Heart left ventricle (tissue), 16 donors: ENCODE results near the gene IBTK. TPM values are rescaled to one million over a fixed set of nuclear protein-coding genes. Genes with fewer than 3 reads are reported as not detected.

ENCODE experiments used
- ATAC-seq, 4 donors: fragments of 200-7000 bp; cut with Tn5 transposase; one replicate each; pipeline ENCODE4 v1.9.1; 2020 to 2022; ENCODE audit warnings: moderate library complexity in 4 of 4, mild to moderate bottlenecking in 3 of 4, moderate number of reproducible peaks in 1 of 4
- DNase-seq, 5 donors: peaks; one replicate each; pipeline ENCODE4 v3.0.0-alpha.2; 2020
- H3K27ac ChIP-seq, 12 donors: fragments of 200-600 bp; sonication (generic) in 4 of 12; one replicate each; pipeline versions ENCODE4 v1.5.0 to v1.8.0; 2016 to 2022; ENCODE audit warnings: mild to moderate bottlenecking in 2 of 12
- H3K27me3 ChIP-seq, 9 donors: fragments of 200-600 bp; sonication (generic) in 2 of 9; one replicate each; pipeline versions ENCODE4 v1.5.1 to v1.8.0; 2016 to 2022; ENCODE audit warnings: mild to moderate bottlenecking in 3 of 9
- H3K36me3 ChIP-seq, 9 donors: fragments of 200-600 bp; sonication (generic) in 2 of 9; one replicate each; pipeline versions ENCODE4 v1.5.0 to v1.8.0; 2018 to 2022; ENCODE audit warnings: mild to moderate bottlenecking in 2 of 9
- H3K4me1 ChIP-seq, 12 donors: fragments of 200-600 bp; sonication (generic) in 4 of 12; one replicate each; pipeline versions ENCODE4 v1.5.0 to v1.8.0; 2016 to 2022; ENCODE audit warnings: mild to moderate bottlenecking in 3 of 12
- H3K4me3 ChIP-seq, 12 donors: fragments of 200-600 bp; sonication (generic) in 4 of 12; one replicate each; pipeline versions ENCODE4 v1.5.0 to v1.8.0; 2017 to 2022; ENCODE audit warnings: mild to moderate bottlenecking in 9 of 12, moderate library complexity in 4 of 12
- H3K9me3 ChIP-seq, 12 donors: fragments of 200-600 bp; sonication (generic) in 4 of 12; one replicate each; pipeline versions ENCODE4 v1.5.0 to v1.8.0; 2016 to 2022; ENCODE audit warnings: mild to moderate bottlenecking in 1 of 12
- CTCF ChIP-seq, 12 donors: fragments of 200-600 bp; sonication (generic) in 4 of 12; IDR thresholded peaks; one replicate each; pipeline versions ENCODE4 v1.5.0 to v1.8.0; 2018 to 2022; ENCODE audit warnings: antibody characterized with exemption in 12 of 12, mild to moderate bottlenecking in 5 of 12
- POLR2A ChIP-seq, 2 donors: fragments of 450-650 bp; IDR thresholded peaks; one replicate each; pipeline ENCODE4 v1.6.1; 2017; ENCODE audit warnings: antibody characterized with exemption in 2 of 2, mild to moderate bottlenecking in 2 of 2, moderate library complexity in 2 of 2
- WGBS, 4 donors: extraction: QIAGEN DNeasy Blood & Tissue Kit in 2 of 4; methylation state at CpG; one replicate each; pipeline versions ENCODE4 v1.1.5 to v1.1.7; 2013 to 2018; 5-methylcytosine and 5-hydroxymethylcytosine counted together
- intact Hi-C, 10 donors: fragments of 100-400 bp; cut with DNase I; formaldehyde crosslinking; loops; one replicate each; pipeline versions ENCODE4 v1.11.1 to v1.14.2; 2022
- polyA plus RNA-seq, 2 donors: library from polyadenylated mRNA; stranded (reverse); fragments of 200-250 nt; gene quantifications; one replicate each; pipeline ENCODE4 v1.2.3, GENCODE V29; 2013
- total RNA-seq, 9 donors: library from RNA; depleted of rRNA in 2 of 9; stranded (reverse); fragments of >200 nt in 2 of 9; fragmentation: NEBNext Ultra II Directional in 3 of 9; extraction: Animal tissue kit (Norgen Biotek cat#: 25700) in 3 of 9; gene quantifications; one replicate each; pipeline versions ENCODE4 v1.1.0 to v1.2.4, GENCODE V29; 2016 to 2023
- donor health status: ischemic (EF 13 %, LVEDD 7.1; RV severe dilation, severe dysfunction).
- donor health status: healthy with polysubstance abuse.
- donor health status: DM: no; HTN: yes; CAD: no.
- donor health status: DM: no; HTN: no; CAD: no.
- donor health status: ischemic (EF 25% LVEDD 6.9; RV normal size, moderate dysfunction).
- donor health status: ischemic (EF 25% LVEDD 5.7; RV mildly dilated, moderate dysfunction).
- donor health status: healthy.
- donor health status: DM: yes; HTN: yes; CAD: no.
- donor health status: ischemic (EF 35%, LVEDD 5.7; RV mildly dilated, moderate dysfunction).
- donor health status: nonischemic (EF 11% LVEDD 7.7; RV severe dilation, severe dysfunction).
- donor health status: DM: yes; HTN: yes; CAD: no.
- donor health status: PGD.
- donor health status: ischemic (EF 29% LVEDD 5.4; RV normal size, mild dysfunction).
- donor health status: nonischemic (EF 23%, LVEDD 6.1; RV moderate dilation, normal function).

Gene IBTK
- total and polyA plus RNA-seq, 11 donors, result 19.4 to 39.2 (median 28.7) TPM

GRCh38 chr6:82176616-82177015 lies 70.9 kb downstream of the IBTK start:
- no peak for TF ChIP-seq CTCF (IDR thresholded peaks at IDR 0.05)
- no peak for TF ChIP-seq POLR2A (IDR thresholded peaks at IDR 0.05)
- H3K9me3 ChIP-seq, result no peaks in the 10 kb centered on the region
- peak overlapping the region in 1 of 12 donors; percentile 2 for H3K27ac ChIP-seq
- DNase-seq, result no peak
- no peak for ATAC-seq
- H3K4me3 ChIP-seq, result no peak overlapping the region
- peaks cover 0 to 8% (median 0%) of the 10 kb centered on the region in 12 donors for H3K4me1 ChIP-seq
- 43 to 48% (median 45%) methylated on average over 1 of the region's 1 CpG for WGBS, 4 donors
- no peaks in the 10 kb centered on the region for H3K27me3 ChIP-seq
- intact Hi-C loops, result loop anchor here in 9 of 10 donors (5.0 to 10.0 kb wide), 10 partner anchors 89 to 1572 kb away; partner anchors contain the start of gene TENT5A (in 5 of the 9)
- peaks cover 0 to 83% (median 71%) of the 10 kb centered on the region in 9 donors for H3K36me3 ChIP-seq

- no peak overlapping the region for H3K4me3 ChIP-seq
- ATAC-seq, result no peak
- intact Hi-C loops, result loop anchor here in 9 of 10 donors (10.0 kb wide), 8 partner anchors 88 to 1568 kb away; partner anchors contain the start of gene TENT5A (in 5 of the 9)
- H3K4me1 ChIP-seq, result peaks cover 0 to 11% (median 1%) of the 10 kb centered on the region in 12 donors
- TF ChIP-seq POLR2A (IDR thresholded peaks at IDR 0.05) (no peak), CTCF (IDR thresholded peaks at IDR 0.05) (no peak)
- no peaks in the 10 kb centered on the region for H3K9me3 ChIP-seq
- H3K27ac ChIP-seq, result no peak overlapping the region
- H3K27me3 ChIP-seq, result no peaks in the 10 kb centered on the region
- WGBS, 4 donors, result 95 to 98% (median 96%) methylated on average over 5 of the region's 5 CpGs
- H3K36me3 ChIP-seq, result peaks cover 0 to 85% (median 67%) of the 10 kb centered on the region in 9 donors
- no peak for DNase-seq
Observed at GRCh38 chr6:82172594-82172993, 75.0 kb downstream of the IBTK start.

- no peak overlapping the region for H3K4me3 ChIP-seq
- H3K4me1 ChIP-seq, result peaks cover 0 to 14% (median 0%) of the 10 kb centered on the region in 12 donors
- WGBS, 4 donors, result 58 to 66% (median 65%) methylated on average over 2 of the region's 2 CpGs
- peak overlapping the region in 7 of 12 donors; percentile 5 to 80 (median 20) for H3K27ac ChIP-seq
- ATAC-seq (peak in 3 of 4 donors; percentile 58 to 66 (median 63)), DNase-seq (no peak)
- intact Hi-C loops, result no loop called here
- TF ChIP-seq POLR2A (IDR thresholded peaks at IDR 0.05) (no peak), CTCF (IDR thresholded peaks at IDR 0.05) (no peak)
- no peaks in the 10 kb centered on the region for H3K27me3 ChIP-seq
- peaks cover 0 to 6% (median 0%) of the 10 kb centered on the region in 12 donors for H3K9me3 ChIP-seq
- peaks cover 0 to 64% (median 49%) of the 10 kb centered on the region in 9 donors for H3K36me3 ChIP-seq
Observed at GRCh38 chr6:82169138-82169876, 78.2 kb downstream of the IBTK start.

GRCh38 chr6:82166493-82166892 lies 81.1 kb downstream of the IBTK start:
- peaks cover 0 to 42% (median 22%) of the 10 kb centered on the region in 9 donors for H3K36me3 ChIP-seq
- H3K9me3 ChIP-seq, result peaks cover 0 to 6% (median 0%) of the 10 kb centered on the region in 12 donors
- TF ChIP-seq POLR2A (IDR thresholded peaks at IDR 0.05) (no peak), CTCF (IDR thresholded peaks at IDR 0.05) (no peak)
- WGBS, 4 donors, result 57 to 67% (median 58%) methylated on average over 5 of the region's 5 CpGs
- peak overlapping the region; percentile 17 to 84 (median 75) for H3K27ac ChIP-seq
- peak in 3 of 5 donors; percentile 25 to 43 (median 36) for DNase-seq
- H3K27me3 ChIP-seq, result no peaks in the 10 kb centered on the region
- H3K4me1 ChIP-seq, result peaks cover 0 to 14% (median 0%) of the 10 kb centered on the region in 12 donors
- no peak overlapping the region for H3K4me3 ChIP-seq
- ATAC-seq, result peak; percentile 77 to 94 (median 88)
- intact Hi-C loops, result loop anchor here in 1 of 10 donors (1.0 kb wide), 1 partner anchor 22 kb away; no protein-coding TSS in a partner anchor
